Measurements from ENCODE around the gene GMEB2.

The GMEB2 gene

DNA sequence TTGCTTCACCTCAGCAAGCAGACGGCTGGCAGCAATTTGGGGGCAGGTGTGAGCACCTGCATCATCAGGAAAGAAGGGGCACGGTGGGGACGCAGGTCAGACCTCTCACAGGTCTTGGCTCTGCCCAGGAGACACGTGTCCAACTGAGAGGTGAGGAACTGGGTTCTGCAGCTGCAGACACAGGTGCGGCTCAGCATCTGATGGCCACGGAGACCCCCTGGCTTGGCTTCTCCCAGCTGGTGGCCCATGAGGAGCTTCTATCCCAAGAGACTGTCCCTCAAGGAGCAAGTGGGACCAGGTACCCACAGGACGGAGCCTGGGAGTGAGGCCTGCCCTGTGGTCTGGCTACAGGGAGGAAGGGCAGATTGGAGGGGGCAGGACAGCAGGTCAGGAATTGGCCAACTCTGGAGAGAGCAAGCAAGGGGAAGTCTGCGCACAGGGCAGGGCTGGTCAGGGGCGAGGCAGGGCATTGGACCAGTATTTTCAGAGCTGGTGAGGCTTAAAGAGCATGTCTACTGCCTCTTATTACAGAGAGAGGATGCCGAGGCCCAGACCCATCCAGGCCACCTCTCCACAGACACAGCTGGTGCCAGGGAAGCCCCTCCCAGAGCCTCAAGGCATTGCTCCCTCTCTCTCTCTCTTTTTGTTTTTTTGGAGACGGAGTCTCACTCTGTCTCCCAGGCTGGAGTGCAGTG, 22.1 kb upstream of the GMEB2 start:
- Histone ChIP-seq H3K36me3 (replicated peaks) (no peaks in the 10 kb centered on the region), H3K27ac (no peak overlapping the region), H3K4me3 (ENCODE audit: low read depth, low read length) (no peak overlapping the region), H3K27me3 (replicated peaks) (no peaks in the 10 kb centered on the region)
- TF ChIP-seq, protein P1, sequence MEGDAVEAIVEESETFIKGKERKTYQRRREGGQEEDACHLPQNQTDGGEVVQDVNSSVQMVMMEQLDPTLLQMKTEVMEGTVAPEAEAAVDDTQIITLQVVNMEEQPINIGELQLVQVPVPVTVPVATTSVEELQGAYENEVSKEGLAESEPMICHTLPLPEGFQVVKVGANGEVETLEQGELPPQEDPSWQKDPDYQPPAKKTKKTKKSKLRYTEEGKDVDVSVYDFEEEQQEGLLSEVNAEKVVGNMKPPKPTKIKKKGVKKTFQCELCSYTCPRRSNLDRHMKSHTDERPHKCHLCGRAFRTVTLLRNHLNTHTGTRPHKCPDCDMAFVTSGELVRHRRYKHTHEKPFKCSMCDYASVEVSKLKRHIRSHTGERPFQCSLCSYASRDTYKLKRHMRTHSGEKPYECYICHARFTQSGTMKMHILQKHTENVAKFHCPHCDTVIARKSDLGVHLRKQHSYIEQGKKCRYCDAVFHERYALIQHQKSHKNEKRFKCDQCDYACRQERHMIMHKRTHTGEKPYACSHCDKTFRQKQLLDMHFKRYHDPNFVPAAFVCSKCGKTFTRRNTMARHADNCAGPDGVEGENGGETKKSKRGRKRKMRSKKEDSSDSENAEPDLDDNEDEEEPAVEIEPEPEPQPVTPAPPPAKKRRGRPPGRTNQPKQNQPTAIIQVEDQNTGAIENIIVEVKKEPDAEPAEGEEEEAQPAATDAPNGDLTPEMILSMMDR (IDR thresholded peaks at IDR 0.05; ENCODE audit: low read depth, low read length, missing control alignments): no peak
- no peak for DNase-seq
- in situ Hi-C loops (cut with HindIII; ENCODE audit: low pct_ligation_motif_present, low sequenced_read_pairs): no loop called here

DNA sequence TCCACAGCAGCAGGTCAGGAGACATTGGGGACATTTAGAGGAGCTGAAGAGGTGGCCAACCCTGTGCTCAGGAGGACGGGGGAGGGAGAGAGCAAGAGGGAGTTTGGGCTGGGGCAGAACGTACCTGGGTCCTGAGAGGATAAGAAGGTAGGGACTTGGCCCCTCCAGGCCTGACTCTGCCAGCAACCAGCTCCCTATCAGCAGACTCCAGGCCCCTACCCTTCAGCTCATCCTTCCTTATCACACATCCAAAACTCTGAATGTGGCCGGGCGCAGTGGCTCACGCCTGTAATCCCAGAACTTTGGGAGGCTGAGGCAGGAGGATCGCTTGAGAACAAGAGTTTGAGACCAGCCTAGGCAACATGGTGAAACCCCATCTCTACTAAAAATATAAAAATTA, 21.3 kb upstream of the GMEB2 start:
- in situ Hi-C loops (cut with HindIII; ENCODE audit: low pct_ligation_motif_present, low sequenced_read_pairs): no loop called here
- no peaks in the 10 kb centered on the region for H3K27me3 ChIP-seq (replicated peaks)
- no peak overlapping the region for H3K4me3 ChIP-seq (ENCODE audit: low read depth, low read length)
- no peak overlapping the region for H3K27ac ChIP-seq
- TF ChIP-seq, protein P1 (IDR thresholded peaks at IDR 0.05; ENCODE audit: low read depth, low read length, missing control alignments): no peak
- no peaks in the 10 kb centered on the region for H3K36me3 ChIP-seq (replicated peaks)
- DNase-seq: no peak

DNA sequence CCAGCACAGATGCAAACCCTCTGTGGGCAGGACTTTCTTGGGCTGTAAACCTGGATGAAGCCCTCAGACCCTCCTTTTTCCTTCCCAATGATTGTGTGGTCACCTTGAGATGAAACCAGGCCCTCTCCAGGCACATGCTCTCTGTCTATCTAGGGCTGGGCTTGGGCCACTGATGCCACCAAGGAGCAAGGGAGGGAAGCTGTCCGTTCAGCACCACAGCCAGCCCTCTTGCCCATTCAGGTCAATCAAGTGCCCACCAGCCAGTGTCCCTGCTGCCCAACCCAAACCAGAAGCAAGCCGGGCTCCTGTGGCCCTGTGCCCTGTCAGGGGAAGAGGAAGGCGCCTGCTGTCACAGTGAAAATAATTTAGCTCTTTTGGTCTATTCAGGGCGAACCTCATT, 18.3 kb upstream of the GMEB2 start:
- in situ Hi-C loops (cut with HindIII; ENCODE audit: low pct_ligation_motif_present, low sequenced_read_pairs): no loop called here
- no peak for DNase-seq
- TF ChIP-seq, protein P1 (IDR thresholded peaks at IDR 0.05; ENCODE audit: low read depth, low read length, missing control alignments): no peak
- Histone ChIP-seq H3K4me3 (ENCODE audit: low read depth, low read length) (no peak overlapping the region), H3K36me3 (replicated peaks) (no peaks in the 10 kb centered on the region), H3K27ac (no peak overlapping the region), H3K27me3 (replicated peaks) (no peaks in the 10 kb centered on the region)

DNA sequence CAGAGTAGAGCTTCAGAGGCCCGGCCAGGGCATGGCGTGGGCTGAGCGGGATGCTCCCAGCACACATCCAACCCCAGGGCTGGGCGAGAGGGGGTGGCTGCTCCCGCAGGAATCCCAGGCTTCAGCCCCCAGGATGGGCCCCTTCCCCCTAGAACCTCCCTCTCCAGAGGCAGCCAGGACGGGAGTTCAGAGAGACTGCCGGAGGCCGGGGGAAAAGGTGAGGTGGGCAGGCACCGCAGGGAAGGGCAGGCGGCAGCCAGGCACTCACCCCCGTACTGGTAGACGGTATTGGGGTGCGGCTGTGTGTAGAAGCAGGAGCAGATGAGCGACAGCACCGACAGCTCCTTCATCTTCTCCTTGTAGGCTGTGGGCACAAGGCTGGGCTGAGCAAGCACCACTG, 17.0 kb upstream of the GMEB2 start:
- no peaks in the 10 kb centered on the region for H3K36me3 ChIP-seq (replicated peaks)
- TF ChIP-seq, protein P1 (IDR thresholded peaks at IDR 0.05; ENCODE audit: low read depth, low read length, missing control alignments): no peak
- no peak for DNase-seq
- H3K27me3 ChIP-seq (replicated peaks): no peaks in the 10 kb centered on the region
- in situ Hi-C loops (cut with HindIII; ENCODE audit: low pct_ligation_motif_present, low sequenced_read_pairs): no loop called here
- H3K4me3 ChIP-seq (ENCODE audit: low read depth, low read length): no peak overlapping the region
- no peak overlapping the region for H3K27ac ChIP-seq

DNA sequence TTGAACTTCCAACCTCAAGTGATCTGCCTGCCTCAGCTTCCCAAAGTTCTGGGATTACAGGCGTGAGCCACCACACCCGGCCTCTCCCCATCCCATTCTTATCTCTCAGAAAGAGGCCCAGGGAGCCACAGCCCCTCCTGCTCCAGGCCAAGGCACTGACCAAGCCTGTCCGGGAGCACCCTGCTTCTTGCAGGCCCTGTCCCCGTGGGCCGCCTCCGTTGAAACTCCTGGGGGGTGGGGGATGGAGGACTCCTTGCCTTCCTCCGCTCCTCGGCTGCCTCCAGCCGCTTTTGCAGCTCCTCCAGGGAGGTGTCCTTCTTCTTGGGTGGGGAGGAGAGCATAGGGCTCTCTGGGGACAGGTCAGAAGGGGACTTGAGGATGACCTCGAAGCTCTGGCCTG, 16.6 kb upstream of the GMEB2 start:
- Histone ChIP-seq H3K4me3 (ENCODE audit: low read depth, low read length) (no peak overlapping the region), H3K27me3 (replicated peaks) (no peaks in the 10 kb centered on the region), H3K36me3 (replicated peaks) (no peaks in the 10 kb centered on the region), H3K27ac (no peak overlapping the region)
- no peak for DNase-seq
- in situ Hi-C loops (cut with HindIII; ENCODE audit: low pct_ligation_motif_present, low sequenced_read_pairs): no loop called here
- TF ChIP-seq, protein P1 (IDR thresholded peaks at IDR 0.05; ENCODE audit: low read depth, low read length, missing control alignments): no peak
